HG03575 (cell line): ENCODE data around the gene SEPTIN12.

Source experiments
- ATAC-seq: cut with Tn5 transposase; IDR thresholded peaks from one replicate; pipeline ENCODE4 v1.9.1; 2021; ENCODE audit not compliant: unreplicated experiment, insufficient number of reproducible peaks, low FRiP score; ENCODE audit errors: extremely low read depth

SEPTIN12 gene

GRCh38 chr16:4787627-4788482 is at the start of gene SEPTIN12:
Gene SEPTIN12 (minus strand): TSS chr16:4788345. CDS start chr16:4787645, 700 bp downstream.
- ATAC-seq, result no peak

- no peak for ATAC-seq
Measured at GRCh38 chr16:4836727-4837126, 48.6 kb upstream of the SEPTIN12 start.

GRCh38 chr16:4833584-4833983 is 45.4 kb upstream of the SEPTIN12 start:
- no peak for ATAC-seq

GRCh38 chr16:4832698-4833343 is 44.7 kb upstream of the SEPTIN12 start:
- no peak for ATAC-seq

- ATAC-seq, result no peak
Measured at GRCh38 chr16:4831616-4832015, 43.5 kb upstream of the SEPTIN12 start.

GRCh38 chr16:4830408-4830807 is 42.3 kb upstream of the SEPTIN12 start:
- ATAC-seq, result no peak

GRCh38 chr16:4828567-4829321 is 40.6 kb upstream of the SEPTIN12 start:
- no peak for ATAC-seq

- no peak for ATAC-seq
Measured at GRCh38 chr16:4826980-4827379, 38.8 kb upstream of the SEPTIN12 start.

- ATAC-seq, result no peak
Measured at GRCh38 chr16:4826526-4826925, 38.4 kb upstream of the SEPTIN12 start.

GRCh38 chr16:4825196-4825595 is 37.1 kb upstream of the SEPTIN12 start:
- no peak for ATAC-seq

- no peak for ATAC-seq
Measured at GRCh38 chr16:4820652-4821051, 32.5 kb upstream of the SEPTIN12 start.

GRCh38 chr16:4814542-4815173 is 26.5 kb upstream of the SEPTIN12 start:
- ATAC-seq, result no peak

GRCh38 chr16:4814046-4814445 is 25.9 kb upstream of the SEPTIN12 start:
- no peak for ATAC-seq

- ATAC-seq, result no peak
Measured at GRCh38 chr16:4813251-4814003, 25.3 kb upstream of the SEPTIN12 start.

GRCh38 chr16:4811773-4812172 is 23.6 kb upstream of the SEPTIN12 start:
- ATAC-seq, result no peak

GRCh38 chr16:4811242-4811641 is 23.1 kb upstream of the SEPTIN12 start:
- no peak for ATAC-seq

GRCh38 chr16:4806280-4806679 is 18.1 kb upstream of the SEPTIN12 start:
- no peak for ATAC-seq

GRCh38 chr16:4805231-4805630 is 17.1 kb upstream of the SEPTIN12 start:
- ATAC-seq, result no peak
